Peyer's patch (tissue), 4 donors: Measurements from ENCODE around the gene ATP2B1. TPM values are rescaled to one million over a fixed set of nuclear protein-coding genes. Genes with fewer than 3 reads are reported as not detected.

Experiments
- DNase-seq, 3 donors: peaks; one replicate each; pipeline ENCODE4 v3.0.0-alpha.2; 2017 to 2019
- H3K27ac ChIP-seq, 4 donors: fragments of 200-600 bp; sonication (generic); one replicate each; pipeline ENCODE4 v1.5.1; 2016 to 2019
- H3K27me3 ChIP-seq, 2 donors: fragments of 200-600 bp; sonication (generic); one replicate each; pipeline ENCODE4 v1.5.1; 2019
- H3K36me3 ChIP-seq, 3 donors: fragments of 200-600 bp; sonication (generic); one replicate each; pipeline ENCODE4 v1.5.1; 2016 to 2019
- H3K4me1 ChIP-seq, 4 donors: fragments of 200-600 bp; sonication (generic); one replicate each; pipeline ENCODE4 v1.5.1; 2016 to 2019
- H3K4me3 ChIP-seq, 4 donors: fragments of 200-600 bp; sonication (generic); 1 replicate in 3 of 4; 2 replicates in 1 of 4; pipeline ENCODE4 v1.5.1; 2016 to 2019; ENCODE audit warnings: mild to moderate bottlenecking in 1 of 4
- H3K9me3 ChIP-seq, 4 donors: fragments of 200-600 bp; sonication (generic); one replicate each; pipeline ENCODE4 v1.5.1; 2016 to 2019; ENCODE audit warnings: mild to moderate bottlenecking in 1 of 4
- CTCF ChIP-seq, 6 experiments: fragments of 450-650 bp in 4 of 6; fragments of 200-600 bp in 2 of 6; sonication (generic) in 1 of 6; IDR thresholded peaks; one replicate each; pipeline ENCODE4 v1.5.1; 2017 to 2019; ENCODE audit warnings: antibody characterized with exemption in 6 of 6, mild to moderate bottlenecking in 3 of 6, moderate library complexity in 1 of 6
- POLR2A ChIP-seq, 2 donors: fragments of 450-650 bp; IDR thresholded peaks; one replicate each; pipeline ENCODE4 v1.5.1; 2017; ENCODE audit warnings: antibody characterized with exemption in 2 of 2, mild to moderate bottlenecking in 2 of 2, moderate library complexity in 2 of 2
- total RNA-seq, 4 donors: library from RNA; depleted of rRNA; stranded (reverse); fragments of >200 nt; gene quantifications; one replicate each; pipeline ENCODE4 v1.1.0, GENCODE V29; 2016

Gene ATP2B1
- total RNA-seq, 4 donors from 2014 or later, result 79.2 to 117 (median 85.7) TPM

GRCh38 chr12:89693639-89694202 is 14.9 kb downstream of the ATP2B1 start:
- Histone ChIP-seq H3K9me3 (no peaks in the 10 kb centered on the region), H3K4me3 (no peak overlapping the region), H3K36me3 (no peaks in the 10 kb centered on the region), H3K27ac (no peak overlapping the region), H3K27me3 (no peaks in the 10 kb centered on the region), H3K4me1 (peaks cover 0 to 17% (median 0%) of the 10 kb centered on the region in 4 donors)
- DNase-seq, result no peak
- TF ChIP-seq POLR2A (IDR thresholded peaks at IDR 0.05) (no peak), CTCF (IDR thresholded peaks at IDR 0.05) (no peak)

GRCh38 chr12:89692439-89692838 is 16.2 kb downstream of the ATP2B1 start:
- no peak for DNase-seq
- Histone ChIP-seq H3K27me3 (no peaks in the 10 kb centered on the region), H3K4me3 (no peak overlapping the region), H3K9me3 (no peaks in the 10 kb centered on the region), H3K36me3 (no peaks in the 10 kb centered on the region), H3K4me1 (peaks cover 0 to 17% (median 0%) of the 10 kb centered on the region in 4 donors), H3K27ac (no peak overlapping the region)
- no peak for TF ChIP-seq CTCF (IDR thresholded peaks at IDR 0.05)
- TF ChIP-seq POLR2A (IDR thresholded peaks at IDR 0.05), result no peak

DNA sequence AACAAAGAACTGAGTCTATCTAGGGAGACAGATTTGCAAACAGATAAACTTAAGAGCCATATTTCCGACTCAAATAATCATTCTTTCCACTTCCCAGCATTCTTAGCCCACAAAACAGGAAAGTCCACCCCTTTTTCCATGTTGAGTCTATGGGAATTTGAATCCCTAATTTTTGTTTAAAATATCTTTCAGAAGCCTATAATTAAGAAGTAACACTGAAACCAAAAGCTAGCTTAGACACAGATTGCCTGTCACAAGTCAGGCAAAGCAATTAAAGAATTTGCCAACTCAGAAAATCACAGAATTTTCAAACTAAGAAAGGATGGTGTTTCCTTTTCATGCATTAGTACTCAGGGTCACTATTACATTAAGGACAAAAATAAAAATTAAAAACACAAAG is 17.0 kb downstream of the ATP2B1 start:
- H3K27me3 ChIP-seq, result no peaks in the 10 kb centered on the region
- no peak overlapping the region for H3K4me3 ChIP-seq
- DNase-seq, result no peak
- H3K36me3 ChIP-seq, result no peaks in the 10 kb centered on the region
- no peak overlapping the region for H3K27ac ChIP-seq
- no peaks in the 10 kb centered on the region for H3K9me3 ChIP-seq
- H3K4me1 ChIP-seq, result peaks cover 0 to 20% (median 0%) of the 10 kb centered on the region in 4 donors
- TF ChIP-seq CTCF (IDR thresholded peaks at IDR 0.05) (no peak), POLR2A (IDR thresholded peaks at IDR 0.05) (no peak)

GRCh38 chr12:89690925-89691324 is 17.7 kb downstream of the ATP2B1 start:
- no peaks in the 10 kb centered on the region for H3K27me3 ChIP-seq
- no peak overlapping the region for H3K27ac ChIP-seq
- no peak overlapping the region for H3K4me3 ChIP-seq
- H3K4me1 ChIP-seq, result peaks cover 0 to 20% (median 0%) of the 10 kb centered on the region in 4 donors
- H3K9me3 ChIP-seq, result no peaks in the 10 kb centered on the region
- TF ChIP-seq CTCF (IDR thresholded peaks at IDR 0.05), result no peak
- TF ChIP-seq POLR2A (IDR thresholded peaks at IDR 0.05), result no peak
- H3K36me3 ChIP-seq, result no peaks in the 10 kb centered on the region
- DNase-seq, result no peak

DNA sequence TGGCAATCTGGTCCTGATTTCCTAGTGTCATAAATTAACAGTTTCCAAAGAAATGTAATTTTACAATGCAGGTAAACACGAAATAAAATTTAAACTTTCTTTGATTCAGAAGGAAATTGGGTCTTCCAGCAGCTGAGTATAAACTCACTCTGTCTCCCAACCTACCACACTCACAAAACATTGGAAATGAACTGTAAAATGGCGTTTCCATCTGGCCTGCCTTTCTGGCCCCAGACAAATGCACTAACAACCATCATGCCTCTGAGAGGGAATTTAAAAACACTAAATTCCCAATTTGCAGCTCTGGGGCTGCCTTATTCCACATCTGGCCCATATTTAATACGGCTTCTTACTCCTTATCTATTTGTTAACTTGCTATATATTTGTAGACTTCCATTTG is 19.3 kb downstream of the ATP2B1 start:
- Histone ChIP-seq H3K27me3 (no peaks in the 10 kb centered on the region), H3K27ac (no peak overlapping the region), H3K9me3 (no peaks in the 10 kb centered on the region), H3K4me3 (no peak overlapping the region), H3K36me3 (no peaks in the 10 kb centered on the region), H3K4me1 (peaks cover 0 to 14% (median 0%) of the 10 kb centered on the region in 4 donors)
- DNase-seq, result no peak
- TF ChIP-seq CTCF (IDR thresholded peaks at IDR 0.05), result no peak
- TF ChIP-seq POLR2A (IDR thresholded peaks at IDR 0.05), result no peak

DNA sequence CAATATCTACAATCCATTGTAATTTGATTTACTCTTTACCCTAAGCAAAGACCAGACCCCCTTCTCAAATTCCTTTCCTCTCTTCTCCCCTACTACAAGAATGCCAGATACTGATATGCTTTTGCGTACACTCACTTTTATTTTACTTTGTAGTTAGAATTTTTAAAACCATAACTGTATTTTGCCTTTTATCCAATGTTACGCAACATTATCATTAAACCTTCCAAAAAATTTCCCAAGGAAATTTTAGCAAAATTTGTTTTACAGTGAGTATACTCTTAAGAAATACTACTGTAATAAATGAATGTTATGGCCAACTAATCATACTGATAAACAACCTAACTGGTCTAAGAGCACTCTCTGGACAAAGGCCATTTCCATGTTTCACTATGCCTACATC is 22.3 kb downstream of the ATP2B1 start:
- no peak overlapping the region for H3K27ac ChIP-seq
- no peaks in the 10 kb centered on the region for H3K27me3 ChIP-seq
- no peaks in the 10 kb centered on the region for H3K36me3 ChIP-seq
- H3K9me3 ChIP-seq, result no peaks in the 10 kb centered on the region
- no peak for DNase-seq
- H3K4me3 ChIP-seq, result no peak overlapping the region
- TF ChIP-seq CTCF (IDR thresholded peaks at IDR 0.05) (no peak), POLR2A (IDR thresholded peaks at IDR 0.05) (no peak)
- H3K4me1 ChIP-seq, result peaks cover 0 to 3% (median 0%) of the 10 kb centered on the region in 4 donors
